ENCODE results near the gene TCL1B. TPM values are rescaled to one million over a fixed set of nuclear protein-coding genes. Genes with fewer than 3 reads are reported as not detected.
"Not testable (repeated sequence)": the region's sequence is repeated elsewhere in the genome, so short reads cannot be mapped to it uniquely, and the experiment has no call there.

The TCL1B gene
- total RNA-seq, 1 donor from 2014 or later = not detected

DNA sequence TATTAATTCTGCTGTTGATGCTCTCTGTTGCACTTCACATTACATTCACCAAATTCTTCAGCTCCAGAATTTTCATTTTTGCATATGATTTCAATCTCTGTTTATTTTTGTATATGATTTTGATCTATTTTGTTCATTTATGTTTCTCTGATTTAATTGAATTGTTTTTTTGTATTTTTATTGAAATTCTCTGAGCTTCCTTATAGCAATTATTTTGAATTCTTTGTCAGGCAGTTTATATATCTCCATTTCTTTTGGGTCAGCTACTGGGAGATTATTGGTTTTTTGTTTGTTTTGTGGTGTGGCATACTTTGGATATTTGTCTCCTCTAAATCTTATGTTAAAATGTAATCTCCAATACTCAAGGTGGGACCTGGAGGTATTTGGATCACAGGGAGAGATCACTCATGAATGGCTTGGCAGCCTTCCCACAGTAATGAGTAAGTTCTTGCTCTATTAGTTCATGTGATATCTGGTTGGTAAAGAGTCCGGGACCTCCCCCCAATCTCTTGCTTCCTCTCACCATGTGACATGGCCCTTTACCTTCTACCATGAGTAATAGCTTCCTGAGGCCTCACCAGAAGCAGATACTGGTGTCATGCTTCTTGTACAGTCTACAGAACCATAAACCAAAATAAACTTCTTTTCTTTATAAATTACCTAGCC is 36.4 kb downstream of the TCL1B start:
- Histone ChIP-seq H3K36me3 (ENCODE audit: control insufficient read depth, insufficient read depth, low read length) (no peaks in the 10 kb centered on the region), H3K4me3 (ENCODE audit: low read depth, low read length) (no peak overlapping the region), H3K27me3 (ENCODE audit: control insufficient read depth, insufficient read depth, low read length) (no peaks in the 10 kb centered on the region)
- no peak for TF ChIP-seq CTCF (IDR thresholded peaks at IDR 0.05; ENCODE audit: insufficient read depth, low read length, severe bottlenecking)
- DNase-seq (ENCODE audit: low read depth) = peak; percentile 22
- FAIRE-seq = no peak

DNA sequence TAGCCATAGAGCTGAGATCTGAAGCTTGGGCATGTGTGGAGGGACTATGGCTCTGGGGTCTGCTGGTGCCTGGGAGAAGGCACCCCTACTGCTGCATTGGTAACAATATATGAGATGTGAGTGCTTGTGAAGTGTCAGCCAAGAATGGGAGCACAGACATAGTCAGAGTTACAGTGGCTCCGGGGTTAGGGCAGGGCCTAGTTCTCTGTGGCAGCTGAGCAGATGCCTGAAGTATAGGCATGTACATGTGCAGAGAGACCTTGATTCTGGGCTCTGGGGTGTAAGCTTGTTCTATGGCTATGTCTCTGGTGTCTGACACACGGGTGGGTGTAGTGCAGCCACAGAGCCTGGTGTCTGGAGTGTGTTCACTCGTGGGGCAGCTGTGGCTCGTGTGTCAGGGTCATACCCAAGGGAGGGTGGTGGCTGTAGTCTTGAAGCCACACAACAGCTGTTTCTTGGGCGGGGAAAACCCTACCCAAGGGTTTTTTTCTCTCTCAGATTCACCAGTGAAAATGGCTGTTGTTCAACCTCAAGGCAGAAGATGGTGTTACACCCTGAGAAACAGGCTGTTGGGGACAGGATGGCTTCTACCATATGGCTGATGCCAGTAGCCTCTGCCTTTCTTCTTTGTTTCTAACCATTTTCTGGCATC is 39.6 kb downstream of the TCL1B start:
- TF ChIP-seq CTCF (IDR thresholded peaks at IDR 0.05; ENCODE audit: insufficient read depth, low read length, severe bottlenecking) = no peak
- H3K4me3 ChIP-seq (ENCODE audit: low read depth, low read length) = no peak overlapping the region
- FAIRE-seq = no peak
- no peak for DNase-seq (ENCODE audit: low read depth)
- H3K27me3 ChIP-seq (ENCODE audit: control insufficient read depth, insufficient read depth, low read length) = no peaks in the 10 kb centered on the region
- H3K36me3 ChIP-seq (ENCODE audit: control insufficient read depth, insufficient read depth, low read length) = no peaks in the 10 kb centered on the region

DNA sequence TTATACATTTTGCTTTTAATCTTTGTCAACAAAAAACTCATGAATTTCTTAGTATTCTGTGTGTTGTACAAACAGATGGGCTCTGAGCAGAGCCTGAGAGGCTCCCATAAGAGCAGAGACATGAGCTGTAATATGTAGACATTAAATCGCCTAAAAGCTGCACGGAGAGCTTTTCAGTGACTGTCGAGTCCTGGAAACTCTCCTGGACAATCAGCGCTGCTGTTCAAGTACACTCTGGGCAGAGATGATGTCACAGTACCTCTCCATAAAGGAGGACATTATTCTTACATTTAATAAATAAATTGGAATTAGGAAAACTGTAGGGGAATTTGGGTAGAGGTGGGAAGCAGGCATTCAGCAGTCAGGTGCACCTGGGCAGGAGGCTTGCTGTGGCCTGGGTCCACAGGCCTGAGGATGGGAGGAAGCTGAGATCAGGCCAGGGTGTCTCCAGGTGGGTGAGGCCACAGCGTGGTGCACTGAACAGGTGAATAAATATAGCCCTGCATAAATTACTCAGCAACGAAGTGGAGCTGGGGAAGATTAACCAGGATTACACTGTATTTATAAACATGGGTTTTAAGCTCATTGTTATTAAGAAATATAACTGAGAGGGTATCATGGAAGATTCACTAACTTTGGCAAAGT is 41.0 kb downstream of the TCL1B start:
- no peak for FAIRE-seq

DNA sequence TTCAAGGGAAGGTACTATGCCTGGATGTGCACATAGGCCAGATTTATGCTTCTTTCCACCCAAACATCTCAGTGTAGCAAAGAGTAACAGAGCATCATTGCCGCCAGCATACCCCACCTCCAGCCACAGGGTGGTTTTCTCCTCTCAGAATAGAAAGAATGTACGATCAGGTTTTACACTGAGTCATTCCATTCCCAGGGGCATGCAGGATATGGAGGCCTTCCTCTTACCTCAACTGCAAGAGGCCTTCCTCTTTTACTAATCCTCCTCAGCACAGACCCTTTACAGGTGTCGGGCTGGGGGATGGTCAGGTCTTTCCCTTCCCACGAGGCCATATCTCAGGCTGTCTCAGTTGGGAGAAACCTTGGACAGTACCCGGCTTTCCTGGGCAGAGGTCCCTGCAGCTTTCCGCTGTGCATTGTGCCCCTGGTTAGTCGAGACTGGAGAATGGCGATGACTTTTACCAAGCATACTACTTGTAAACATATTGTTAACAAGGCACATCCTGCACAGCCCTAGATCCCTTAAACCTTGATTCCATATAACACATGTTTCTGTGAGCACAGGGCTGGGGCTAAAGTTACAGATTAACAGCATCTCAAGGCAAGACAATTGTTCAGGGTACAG is 43.3 kb downstream of the TCL1B start:
- not testable (repeated sequence) for H3K36me3 ChIP-seq (ENCODE audit: control insufficient read depth, insufficient read depth, low read length); H3K27me3 ChIP-seq (ENCODE audit: control insufficient read depth, insufficient read depth, low read length)

More for the DNA sequence above, 41.0 kb downstream of the TCL1B start:
- DNase-seq (ENCODE audit: low read depth) = no peak
- Histone ChIP-seq H3K27me3 (ENCODE audit: control insufficient read depth, insufficient read depth, low read length) (no peaks in the 10 kb centered on the region), H3K4me3 (ENCODE audit: low read depth, low read length) (no peak overlapping the region), H3K36me3 (ENCODE audit: control insufficient read depth, insufficient read depth, low read length) (no peaks in the 10 kb centered on the region)
- no peak for TF ChIP-seq CTCF (IDR thresholded peaks at IDR 0.05; ENCODE audit: insufficient read depth, low read length, severe bottlenecking)

GRCh38 chr14:95730126-95730525 is 43.9 kb downstream of the TCL1B start:
- H3K4me3 ChIP-seq (ENCODE audit: low read depth, low read length) = no peak overlapping the region
- DNase-seq (ENCODE audit: low read depth) (no peak), FAIRE-seq (no peak)
- no peaks in the 10 kb centered on the region for H3K36me3 ChIP-seq (ENCODE audit: control insufficient read depth, insufficient read depth, low read length)
- no peaks in the 10 kb centered on the region for H3K27me3 ChIP-seq (ENCODE audit: control insufficient read depth, insufficient read depth, low read length)
- no peak for TF ChIP-seq CTCF (IDR thresholded peaks at IDR 0.05; ENCODE audit: insufficient read depth, low read length, severe bottlenecking)

More for the DNA sequence above, 43.3 kb downstream of the TCL1B start:
- not testable (repeated sequence) for FAIRE-seq; H3K4me3 ChIP-seq (ENCODE audit: low read depth, low read length); DNase-seq (ENCODE audit: low read depth)

DNA sequence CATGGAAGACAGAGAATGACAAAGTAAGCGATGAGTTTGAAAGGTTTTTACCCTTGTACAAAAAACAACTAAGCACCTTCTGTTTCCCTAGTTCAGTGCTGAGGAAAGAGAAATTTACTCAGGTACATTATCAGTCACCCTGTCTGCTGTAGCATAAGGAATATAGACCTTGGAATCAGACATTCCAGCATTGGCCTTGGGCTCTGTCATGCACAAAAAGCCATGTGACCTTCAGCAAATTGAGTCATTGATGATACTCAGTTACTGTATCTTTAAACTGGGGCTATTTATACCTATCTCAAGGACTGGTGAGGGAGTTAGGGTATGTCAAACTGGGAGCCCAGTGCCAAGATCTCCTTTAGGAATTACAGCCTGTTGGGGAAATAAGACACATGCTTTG is 47.0 kb downstream of the TCL1B start:
- no peak for FAIRE-seq
- H3K27me3 ChIP-seq (ENCODE audit: control insufficient read depth, insufficient read depth, low read length) = no peaks in the 10 kb centered on the region
- TF ChIP-seq CTCF (IDR thresholded peaks at IDR 0.05; ENCODE audit: insufficient read depth, low read length, severe bottlenecking) = no peak
- H3K4me3 ChIP-seq (ENCODE audit: low read depth, low read length) = no peak overlapping the region
- no peaks in the 10 kb centered on the region for H3K36me3 ChIP-seq (ENCODE audit: control insufficient read depth, insufficient read depth, low read length)
- DNase-seq (ENCODE audit: low read depth) = no peak

Measured in bronchial epithelial cell (primary cell).